Neural cell (in vitro differentiated cells): ENCODE data around the gene TPMT.

Experiments
- CTCF ChIP-seq: fragments of 450-650 bp; IDR thresholded peaks from 2 replicates; pipeline ENCODE4 v1.5.1; 2014; ENCODE audit warnings: antibody characterized with exemption, mild to moderate bottlenecking, moderate library complexity; ENCODE audit not compliant: poor library complexity, severe bottlenecking
- EP300 ChIP-seq: fragments of 450-650 bp; conservative IDR thresholded peaks from 2 replicates; pipeline ENCODE4 v1.6.1; 2014; ENCODE audit warnings: antibody characterized with exemption, mild to moderate bottlenecking, moderate library complexity; ENCODE audit not compliant: poor library complexity, severe bottlenecking
- EZH2 ChIP-seq: fragments of 200-600, 300-800 bp; shearing (Covaris generic), sonication (generic); IDR thresholded peaks from 2 replicates; pipeline ENCODE4 v1.6.1; 2014; ENCODE audit warnings: antibody characterized with exemption, low read length, borderline replicate concordance, mild to moderate bottlenecking; ENCODE audit not compliant: insufficient read depth, poor library complexity, severe bottlenecking
- MXI1 ChIP-seq: fragments of 450-650 bp; conservative IDR thresholded peaks from 2 replicates; pipeline ENCODE4 v1.6.1; 2014; ENCODE audit warnings: antibody characterized with exemption, mild to moderate bottlenecking; ENCODE audit not compliant: poor library complexity, severe bottlenecking
- REST ChIP-seq: IDR thresholded peaks from 2 replicates; pipeline ENCODE4 v1.6.1; 2012; ENCODE audit warnings: borderline replicate concordance
- SMC3 ChIP-seq: fragments of 450-650 bp; conservative IDR thresholded peaks from 2 replicates; pipeline ENCODE4 v1.6.1; 2014; ENCODE audit warnings: antibody characterized with exemption, mild to moderate bottlenecking, moderate library complexity; ENCODE audit not compliant: poor library complexity
- TAF1 ChIP-seq: IDR thresholded peaks from 2 replicates; pipeline ENCODE4 v1.6.1; 2012; ENCODE audit warnings: low read depth

DNA sequence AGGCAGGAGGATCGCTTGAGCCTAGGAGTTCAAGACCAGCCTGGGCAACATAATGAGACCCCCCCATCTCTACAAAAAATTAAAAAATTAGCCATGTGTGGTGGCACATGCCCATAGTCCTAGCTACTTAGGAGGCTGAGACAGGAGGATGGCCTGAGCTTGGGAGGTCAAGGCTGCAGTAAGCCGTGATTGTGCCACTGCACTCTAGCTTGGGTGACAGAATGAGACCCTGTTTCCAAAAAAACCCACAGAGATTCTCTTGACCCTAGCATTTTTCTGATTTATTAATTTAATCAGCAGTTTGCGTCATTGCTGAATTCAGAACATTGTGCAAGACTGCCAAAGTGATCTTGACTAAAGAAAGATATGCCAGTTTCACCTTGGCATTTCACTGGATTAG is 37.1 kb upstream of the TPMT start:
- TF ChIP-seq EZH2 = no peak
- TF ChIP-seq TAF1 = no peak
- TF ChIP-seq CTCF = no peak
- no peak for TF ChIP-seq SMC3
- no peak for TF ChIP-seq EP300
- TF ChIP-seq MXI1 = no peak
- no peak for TF ChIP-seq REST
